ENCODE data around the gene PLGRKT. TPM values are rescaled to one million over a fixed set of nuclear protein-coding genes. Genes with fewer than 3 reads are reported as not detected.

PLGRKT gene
- total and polyA plus RNA-seq, 2 donors (not counting 3 experiments of a cell fraction or from before 2014, with no cell fraction given) = 3.8 to 21.2 TPM

GRCh38 chr9:5364294-5365024, 73.3 kb downstream of the PLGRKT start:
- POLR2A ChIA-PET = no interaction called here
- Histone ChIP-seq H2AFZ (ENCODE audit: low read depth, low read length) (no peak overlapping the region), H3K4me1 (ENCODE audit: control insufficient read depth, extremely low read depth, insufficient read depth, low read length) (no peaks in the 10 kb centered on the region), H3K9me1 (replicated peaks; ENCODE audit: control insufficient read depth, extremely low read depth, insufficient read depth, low read length) (no peaks in the 10 kb centered on the region), H3K4me2 (ENCODE audit: insufficient read depth, low read length) (no peak overlapping the region), H3K4me3 (replicated peaks in 1 of 3; ENCODE audit: insufficient read depth in 1 of 3, low read depth in 1 of 3, low read length in 3 of 3) (no peak overlapping the region), H3K9me3 (replicated peaks; ENCODE audit: control insufficient read depth, insufficient read depth, low read length) (no peaks in the 10 kb centered on the region), H3K27ac (ENCODE audit: insufficient read depth, low read depth, low read length) (no peak overlapping the region), H3K9ac (replicated peaks; ENCODE audit: extremely low read depth, insufficient read depth, low read length) (no peak overlapping the region), H3K36me3 (ENCODE audit: control insufficient read depth in 2 of 2, extremely low read depth in 1 of 2, insufficient read depth in 2 of 2, low read length in 2 of 2) (no peaks in the 10 kb centered on the region), H4K20me1 (replicated peaks; ENCODE audit: control insufficient read depth, extremely low read depth, insufficient read depth, low read length) (peaks cover 2% of the 10 kb centered on the region), H3K79me2 (ENCODE audit: control insufficient read depth, insufficient read depth, low read length) (no peaks in the 10 kb centered on the region), H3K27me3 (ENCODE audit: control insufficient read depth in 2 of 2, insufficient read depth in 2 of 2, low read length in 2 of 2) (no peaks in the 10 kb centered on the region)
- FAIRE-seq (no peak), DNase-seq (ENCODE audit: low read depth, low spot score) (peak; percentile 35)
- intact Hi-C loops (cut with micrococcal nuclease) (no loop called here), dilution Hi-C loops (cut with MboI; ENCODE audit: extremely low pct_ligation_motif_present, low sequenced_read_pairs) (no loop called here)
- TF ChIP-seq MYC (IDR thresholded peaks at IDR 0.05; ENCODE audit: low read depth, low read length) (no peak), POLR2A (IDR thresholded peaks at IDR 0.05; ENCODE audit: low read depth, low read length) (no peak), MAX (IDR thresholded peaks at IDR 0.05; ENCODE audit: insufficient read depth, insufficient read length) (no peak), EZH2 (IDR thresholded peaks at IDR 0.05; ENCODE audit: borderline replicate concordance, low read depth, low read length, severe bottlenecking) (no peak), FOS (IDR thresholded peaks at IDR 0.05; ENCODE audit: borderline replicate concordance, insufficient read depth, low read length) (no peak), JUN (IDR thresholded peaks at IDR 0.05; ENCODE audit: borderline replicate concordance, insufficient read depth, insufficient read length, low read depth) (no peak), POLR2AphosphoS5 (IDR thresholded peaks at IDR 0.05; ENCODE audit: insufficient read depth, low read depth, low read length) (no peak), GATA2 (IDR thresholded peaks at IDR 0.05; ENCODE audit: insufficient read depth, insufficient read length, low read depth, low read length) (no peak)
- BruUV-seq (replicated peaks) = no TSS peak
- CTCF ChIA-PET = interaction anchor here (1.2 kb wide), 1 partner anchor 52 kb away, joined by 3 read pairs; no protein-coding TSS in a partner anchor

Data from endothelial cell of umbilical vein (primary cell).